Ishikawa (cell line): ENCODE data around the gene NKAIN2.

Experiments
- CEBPB ChIP-seq: IDR thresholded peaks from 2 replicates; pipeline ENCODE4 v1.6.1; 2012
- CREB1 ChIP-seq: IDR thresholded peaks from 2 replicates; pipeline ENCODE4 v1.6.1; 2012; ENCODE audit warnings: low read depth
- EGR1 ChIP-seq: IDR thresholded peaks from 2 replicates; pipeline ENCODE4 v1.6.1; 2012
- EP300 ChIP-seq: IDR thresholded peaks from 2 replicates; pipeline ENCODE4 v1.6.1; 2012; ENCODE audit warnings: borderline replicate concordance
- FOXM1 ChIP-seq: IDR thresholded peaks from 2 replicates; pipeline ENCODE4 v1.6.1; 2012; ENCODE audit warnings: low read depth, borderline replicate concordance
- MAX ChIP-seq: IDR thresholded peaks from 2 replicates; pipeline ENCODE4 v1.6.1; 2012
- NFIC ChIP-seq: IDR thresholded peaks from 2 replicates; pipeline ENCODE4 v1.6.1; 2012
- RAD21 ChIP-seq: IDR thresholded peaks from 2 replicates; pipeline ENCODE4 v1.6.1; 2012; ENCODE audit warnings: low read depth
- TAF1 ChIP-seq: IDR thresholded peaks from 2 replicates; pipeline ENCODE4 v1.6.1; 2012; ENCODE audit warnings: low read depth, mild to moderate bottlenecking
- TCF12 ChIP-seq: IDR thresholded peaks from 2 replicates; pipeline ENCODE4 v1.6.1; 2012; ENCODE audit warnings: low read depth
- TEAD4 ChIP-seq: IDR thresholded peaks from 2 replicates; pipeline ENCODE4 v1.6.1; 2012
- USF1 ChIP-seq: IDR thresholded peaks from 2 replicates; pipeline ENCODE4 v1.6.1; 2012
- YY1 ChIP-seq: IDR thresholded peaks from 2 replicates; pipeline ENCODE4 v1.6.1; 2012; ENCODE audit warnings: low read depth
- ZBTB7A ChIP-seq: IDR thresholded peaks from 2 replicates; pipeline ENCODE4 v1.6.1; 2012; ENCODE audit warnings: low read depth
- TF ChIP-seq, protein P1 (sequence below): IDR thresholded peaks from 2 replicates; pipeline ENCODE4 v1.6.1; 2012; ENCODE audit warnings: low read depth, mild to moderate bottlenecking

Gene NKAIN2

DNA sequence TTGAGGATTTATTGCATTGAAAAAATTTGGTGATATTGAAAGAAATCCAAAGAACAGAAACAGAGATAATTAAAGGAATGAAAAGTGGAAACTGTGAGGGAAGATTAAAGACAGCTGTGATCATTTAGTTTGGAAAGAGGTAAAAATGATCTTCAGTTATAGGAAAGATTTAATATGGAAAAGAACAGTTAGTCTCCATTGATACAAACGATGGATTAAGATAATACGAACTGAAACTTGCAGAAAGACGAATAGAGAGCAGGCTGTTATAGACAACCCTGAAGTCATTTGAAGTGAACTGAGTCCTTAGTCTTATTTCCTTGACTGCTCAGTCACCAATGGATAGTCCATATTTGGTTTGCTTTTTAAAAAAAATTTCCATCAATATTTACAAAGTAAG lies 360.0 kb downstream of the NKAIN2 start:
- no peak for TF ChIP-seq NFIC

GRCh38 chr6:124164343-124164742 lies 360.7 kb downstream of the NKAIN2 start:
- TF ChIP-seq MAX (no peak), NFIC (no peak), TEAD4 (no peak), FOXM1 (no peak), USF1 (no peak), RAD21 (no peak), ZBTB7A (no peak), YY1 (no peak), CEBPB (no peak), EGR1 (no peak), CREB1 (no peak), TAF1 (no peak), EP300 (no peak), TCF12 (no peak)
- TF ChIP-seq, protein P1, sequence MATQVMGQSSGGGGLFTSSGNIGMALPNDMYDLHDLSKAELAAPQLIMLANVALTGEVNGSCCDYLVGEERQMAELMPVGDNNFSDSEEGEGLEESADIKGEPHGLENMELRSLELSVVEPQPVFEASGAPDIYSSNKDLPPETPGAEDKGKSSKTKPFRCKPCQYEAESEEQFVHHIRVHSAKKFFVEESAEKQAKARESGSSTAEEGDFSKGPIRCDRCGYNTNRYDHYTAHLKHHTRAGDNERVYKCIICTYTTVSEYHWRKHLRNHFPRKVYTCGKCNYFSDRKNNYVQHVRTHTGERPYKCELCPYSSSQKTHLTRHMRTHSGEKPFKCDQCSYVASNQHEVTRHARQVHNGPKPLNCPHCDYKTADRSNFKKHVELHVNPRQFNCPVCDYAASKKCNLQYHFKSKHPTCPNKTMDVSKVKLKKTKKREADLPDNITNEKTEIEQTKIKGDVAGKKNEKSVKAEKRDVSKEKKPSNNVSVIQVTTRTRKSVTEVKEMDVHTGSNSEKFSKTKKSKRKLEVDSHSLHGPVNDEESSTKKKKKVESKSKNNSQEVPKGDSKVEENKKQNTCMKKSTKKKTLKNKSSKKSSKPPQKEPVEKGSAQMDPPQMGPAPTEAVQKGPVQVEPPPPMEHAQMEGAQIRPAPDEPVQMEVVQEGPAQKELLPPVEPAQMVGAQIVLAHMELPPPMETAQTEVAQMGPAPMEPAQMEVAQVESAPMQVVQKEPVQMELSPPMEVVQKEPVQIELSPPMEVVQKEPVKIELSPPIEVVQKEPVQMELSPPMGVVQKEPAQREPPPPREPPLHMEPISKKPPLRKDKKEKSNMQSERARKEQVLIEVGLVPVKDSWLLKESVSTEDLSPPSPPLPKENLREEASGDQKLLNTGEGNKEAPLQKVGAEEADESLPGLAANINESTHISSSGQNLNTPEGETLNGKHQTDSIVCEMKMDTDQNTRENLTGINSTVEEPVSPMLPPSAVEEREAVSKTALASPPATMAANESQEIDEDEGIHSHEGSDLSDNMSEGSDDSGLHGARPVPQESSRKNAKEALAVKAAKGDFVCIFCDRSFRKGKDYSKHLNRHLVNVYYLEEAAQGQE, result no peak

DNA sequence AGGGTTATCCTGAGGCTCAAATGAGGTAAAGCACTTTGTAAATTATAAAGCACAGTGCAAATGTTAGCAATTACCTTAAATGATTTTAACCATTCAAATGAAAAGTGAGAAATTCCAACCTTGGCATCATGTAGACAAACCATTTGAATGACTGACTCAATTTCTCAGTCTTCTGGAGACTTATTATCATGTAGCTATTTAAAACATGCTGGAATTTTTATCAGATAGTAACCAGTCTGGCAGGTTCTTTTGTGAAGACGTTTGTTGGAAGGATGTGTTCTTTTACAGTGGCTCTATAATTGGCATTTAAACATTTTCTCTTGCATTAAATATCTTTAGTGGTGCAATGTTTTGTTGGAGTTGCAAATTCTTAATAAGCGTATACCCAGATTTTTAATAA lies 386.6 kb downstream of the NKAIN2 start:
- TF ChIP-seq EGR1 (no peak), CEBPB (no peak), CREB1 (no peak), YY1 (no peak), RAD21 (no peak), TAF1 (no peak), EP300 (no peak), MAX (no peak), NFIC (no peak), FOXM1 (no peak), ZBTB7A (no peak), USF1 (no peak), TEAD4 (no peak), TCF12 (no peak)
- TF ChIP-seq, protein P1, result no peak

DNA sequence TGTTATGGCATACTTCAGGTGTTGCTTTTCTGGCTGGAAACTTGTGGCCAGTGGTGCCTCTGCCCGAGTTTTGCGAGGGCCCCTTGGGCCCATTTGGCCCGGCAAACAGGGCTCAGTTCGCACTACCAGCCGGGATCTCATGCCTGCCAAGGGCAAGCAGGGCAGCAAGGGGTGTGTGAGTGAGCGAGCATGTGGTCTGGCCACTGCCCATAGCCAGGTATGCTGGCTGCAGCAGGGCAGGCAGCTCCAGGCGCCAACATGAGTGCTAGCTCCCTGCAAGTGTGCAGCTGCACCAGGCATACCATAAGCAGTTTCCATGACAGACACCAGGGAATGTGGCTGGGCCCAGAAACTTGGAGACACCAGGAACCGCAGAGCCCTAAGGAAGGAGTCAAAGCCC lies 389.5 kb downstream of the NKAIN2 start:
- no peak for TF ChIP-seq YY1
- TF ChIP-seq CEBPB, result no peak
- no peak for TF ChIP-seq USF1
- TF ChIP-seq NFIC, result no peak
- no peak for TF ChIP-seq TEAD4
- TF ChIP-seq TAF1, result no peak
- TF ChIP-seq CREB1, result no peak
- no peak for TF ChIP-seq FOXM1
- no peak for TF ChIP-seq EGR1
- TF ChIP-seq MAX, result no peak
- TF ChIP-seq, protein P1, result no peak
- TF ChIP-seq RAD21, result no peak
- no peak for TF ChIP-seq ZBTB7A
- TF ChIP-seq TCF12, result no peak
- TF ChIP-seq EP300, result no peak
